ENCODE results near the gene GLA. TPM values are rescaled to one million over a fixed set of nuclear protein-coding genes. Genes with fewer than 3 reads are reported as not detected.

The GLA gene
- total RNA-seq, 1 experiment from 2014 or later, result 115 TPM

GRCh38 chrX:101430457-101431078 lies 22.8 kb upstream of the GLA start:
- H3K27me3 ChIP-seq (ENCODE audit: control insufficient read depth, insufficient read depth, low read length), result no peaks in the 10 kb centered on the region
- CTCF ChIA-PET, result no interaction called here
- ATAC-seq (no peak), DNase-seq (ENCODE audit: low read depth, low spot score) (no peak)
- no peak for TF ChIP-seq POLR2AphosphoS5 (IDR thresholded peaks at IDR 0.05; ENCODE audit: low read depth, low read length)
- TF ChIP-seq, protein P1, sequence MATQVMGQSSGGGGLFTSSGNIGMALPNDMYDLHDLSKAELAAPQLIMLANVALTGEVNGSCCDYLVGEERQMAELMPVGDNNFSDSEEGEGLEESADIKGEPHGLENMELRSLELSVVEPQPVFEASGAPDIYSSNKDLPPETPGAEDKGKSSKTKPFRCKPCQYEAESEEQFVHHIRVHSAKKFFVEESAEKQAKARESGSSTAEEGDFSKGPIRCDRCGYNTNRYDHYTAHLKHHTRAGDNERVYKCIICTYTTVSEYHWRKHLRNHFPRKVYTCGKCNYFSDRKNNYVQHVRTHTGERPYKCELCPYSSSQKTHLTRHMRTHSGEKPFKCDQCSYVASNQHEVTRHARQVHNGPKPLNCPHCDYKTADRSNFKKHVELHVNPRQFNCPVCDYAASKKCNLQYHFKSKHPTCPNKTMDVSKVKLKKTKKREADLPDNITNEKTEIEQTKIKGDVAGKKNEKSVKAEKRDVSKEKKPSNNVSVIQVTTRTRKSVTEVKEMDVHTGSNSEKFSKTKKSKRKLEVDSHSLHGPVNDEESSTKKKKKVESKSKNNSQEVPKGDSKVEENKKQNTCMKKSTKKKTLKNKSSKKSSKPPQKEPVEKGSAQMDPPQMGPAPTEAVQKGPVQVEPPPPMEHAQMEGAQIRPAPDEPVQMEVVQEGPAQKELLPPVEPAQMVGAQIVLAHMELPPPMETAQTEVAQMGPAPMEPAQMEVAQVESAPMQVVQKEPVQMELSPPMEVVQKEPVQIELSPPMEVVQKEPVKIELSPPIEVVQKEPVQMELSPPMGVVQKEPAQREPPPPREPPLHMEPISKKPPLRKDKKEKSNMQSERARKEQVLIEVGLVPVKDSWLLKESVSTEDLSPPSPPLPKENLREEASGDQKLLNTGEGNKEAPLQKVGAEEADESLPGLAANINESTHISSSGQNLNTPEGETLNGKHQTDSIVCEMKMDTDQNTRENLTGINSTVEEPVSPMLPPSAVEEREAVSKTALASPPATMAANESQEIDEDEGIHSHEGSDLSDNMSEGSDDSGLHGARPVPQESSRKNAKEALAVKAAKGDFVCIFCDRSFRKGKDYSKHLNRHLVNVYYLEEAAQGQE (IDR thresholded peaks at IDR 0.05; ENCODE audit: insufficient read depth in 1 of 2, low read depth in 2 of 2, low read length in 1 of 2), result no peak
- TF ChIP-seq CTCF (IDR thresholded peaks at IDR 0.05), result no peak
- intact Hi-C loops (cut with micrococcal nuclease; ENCODE audit: unreplicated experiment), result no loop called here
- H3K4me3 ChIP-seq (ENCODE audit: low read depth in 2 of 2, low read length in 2 of 2), result no peak overlapping the region
- H3K27ac ChIP-seq (ENCODE audit: low read length), result no peak overlapping the region
- no peaks in the 10 kb centered on the region for H3K9me3 ChIP-seq (ENCODE audit: control insufficient read depth, insufficient read depth, low read depth, low read length)
- in situ Hi-C loops (cut with HindIII; ENCODE audit: low pct_unique_long_range_greater_than_20kb, low sequenced_read_pairs), result no loop called here
- no peaks in the 10 kb centered on the region for H3K36me3 ChIP-seq (ENCODE audit: control insufficient read depth, insufficient read depth, low read length)
- POLR2A ChIA-PET, result no interaction called here
- BruUV-seq (replicated peaks), result no TSS peak
- no peaks in the 10 kb centered on the region for H3K4me1 ChIP-seq (ENCODE audit: control insufficient read depth, insufficient read depth, low read length)

DNA sequence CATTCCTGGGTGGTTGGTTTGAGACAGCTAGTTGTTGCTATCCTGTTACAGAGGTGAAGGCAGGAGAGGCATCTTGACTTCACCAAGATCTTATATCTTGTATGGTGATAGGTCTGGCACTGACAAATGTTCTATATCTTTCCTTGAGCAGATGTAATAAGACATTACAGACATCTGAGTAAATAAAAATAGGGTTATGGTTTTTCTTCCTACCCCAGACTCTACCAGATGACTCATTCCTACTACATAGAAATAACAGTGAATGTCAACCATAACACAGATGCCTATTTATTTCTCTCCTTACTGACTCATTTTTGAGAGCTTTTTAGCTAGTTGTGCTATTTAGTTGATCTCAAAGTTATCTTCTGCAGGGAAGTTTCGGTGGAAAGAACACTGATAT lies 22.2 kb upstream of the GLA start:
- H3K36me3 ChIP-seq (ENCODE audit: control insufficient read depth, insufficient read depth, low read length), result no peaks in the 10 kb centered on the region
- no TSS peak for BruUV-seq (replicated peaks)
- no peak for TF ChIP-seq TCF7L2 (IDR thresholded peaks at IDR 0.05; ENCODE audit: low read depth, low read length)
- TF ChIP-seq, protein P1 (IDR thresholded peaks at IDR 0.05; ENCODE audit: insufficient read depth in 1 of 2, low read depth in 2 of 2, low read length in 1 of 2), result no peak
- TF ChIP-seq CTCF (IDR thresholded peaks at IDR 0.05), result no peak
- no peak for TF ChIP-seq SIN3A (IDR thresholded peaks at IDR 0.05; ENCODE audit: borderline replicate concordance, insufficient read depth, low read depth, low read length)
- TF ChIP-seq POLR2AphosphoS5 (IDR thresholded peaks at IDR 0.05; ENCODE audit: low read depth, low read length), result no peak
- DNase-seq (ENCODE audit: low read depth, low spot score) (no peak), ATAC-seq (no peak)
- H3K4me1 ChIP-seq (ENCODE audit: control insufficient read depth, insufficient read depth, low read length), result no peaks in the 10 kb centered on the region
- no peaks in the 10 kb centered on the region for H3K9me3 ChIP-seq (ENCODE audit: control insufficient read depth, insufficient read depth, low read depth, low read length)
- no peak overlapping the region for H3K4me3 ChIP-seq (ENCODE audit: low read depth in 2 of 2, low read length in 2 of 2)
- CTCF ChIA-PET, result no interaction called here
- intact Hi-C loops (cut with micrococcal nuclease; ENCODE audit: unreplicated experiment) (no loop called here), in situ Hi-C loops (cut with HindIII; ENCODE audit: low pct_unique_long_range_greater_than_20kb, low sequenced_read_pairs) (no loop called here)
- no peaks in the 10 kb centered on the region for H3K27me3 ChIP-seq (ENCODE audit: control insufficient read depth, insufficient read depth, low read length)
- H3K27ac ChIP-seq (ENCODE audit: low read length), result no peak overlapping the region
- POLR2A ChIA-PET, result interaction anchor here (0.7 kb wide), 1 partner anchor 9 kb away, joined by 17 read pairs; no protein-coding TSS in a partner anchor

All from Panc1 (cell line).